Neural crest cell (in vitro differentiated cells): ENCODE data around the gene SHANK1. TPM values are rescaled to one million over a fixed set of nuclear protein-coding genes. Genes with fewer than 3 reads are reported as not detected.

Source experiments
- DNase-seq: peaks from one replicate; pipeline ENCODE4 v3.0.0; 2021; ENCODE audit warnings: low read depth, mixed read lengths, low spot score
- H3K27ac Mint-ChIP-seq: one replicate; pipeline ENCODE4 v1.8.0; 2021; ENCODE audit warnings: mild to moderate bottlenecking, mixed read lengths; ENCODE audit not compliant: unreplicated experiment
- H3K27me3 Mint-ChIP-seq: 2 replicates; pipeline ENCODE4 v1.8.0; 2021; ENCODE audit warnings: low read depth, mild to moderate bottlenecking, mixed read lengths
- H3K36me3 Mint-ChIP-seq: 2 replicates; pipeline ENCODE4 v1.8.0; 2021; ENCODE audit warnings: low read depth, mild to moderate bottlenecking, mixed read lengths
- H3K4me1 Mint-ChIP-seq: 2 replicates; pipeline ENCODE4 v1.8.0; 2021; ENCODE audit warnings: mixed read lengths
- H3K4me3 Mint-ChIP-seq: one replicate; pipeline ENCODE4 v1.8.0; 2021; ENCODE audit warnings: mild to moderate bottlenecking, mixed read lengths
- H3K9me3 Mint-ChIP-seq: 2 replicates; pipeline ENCODE4 v1.8.0; 2021; ENCODE audit warnings: mixed read lengths
- total RNA-seq: library from RNA; stranded (reverse); gene quantifications from 2 replicates; pipeline ENCODE4 v1.2.1, GENCODE V29; 2021
- TF ChIP-seq, protein P1 (sequence below): fragments of 200-600 bp; sonication (generic); conservative IDR thresholded peaks from 2 replicates; pipeline ENCODE4 v1.5.0; 2021; ENCODE audit warnings: antibody characterized with exemption, mild to moderate bottlenecking

Gene SHANK1
- total RNA-seq, 1 donor from 2014 or later: 6.8 TPM

DNA sequence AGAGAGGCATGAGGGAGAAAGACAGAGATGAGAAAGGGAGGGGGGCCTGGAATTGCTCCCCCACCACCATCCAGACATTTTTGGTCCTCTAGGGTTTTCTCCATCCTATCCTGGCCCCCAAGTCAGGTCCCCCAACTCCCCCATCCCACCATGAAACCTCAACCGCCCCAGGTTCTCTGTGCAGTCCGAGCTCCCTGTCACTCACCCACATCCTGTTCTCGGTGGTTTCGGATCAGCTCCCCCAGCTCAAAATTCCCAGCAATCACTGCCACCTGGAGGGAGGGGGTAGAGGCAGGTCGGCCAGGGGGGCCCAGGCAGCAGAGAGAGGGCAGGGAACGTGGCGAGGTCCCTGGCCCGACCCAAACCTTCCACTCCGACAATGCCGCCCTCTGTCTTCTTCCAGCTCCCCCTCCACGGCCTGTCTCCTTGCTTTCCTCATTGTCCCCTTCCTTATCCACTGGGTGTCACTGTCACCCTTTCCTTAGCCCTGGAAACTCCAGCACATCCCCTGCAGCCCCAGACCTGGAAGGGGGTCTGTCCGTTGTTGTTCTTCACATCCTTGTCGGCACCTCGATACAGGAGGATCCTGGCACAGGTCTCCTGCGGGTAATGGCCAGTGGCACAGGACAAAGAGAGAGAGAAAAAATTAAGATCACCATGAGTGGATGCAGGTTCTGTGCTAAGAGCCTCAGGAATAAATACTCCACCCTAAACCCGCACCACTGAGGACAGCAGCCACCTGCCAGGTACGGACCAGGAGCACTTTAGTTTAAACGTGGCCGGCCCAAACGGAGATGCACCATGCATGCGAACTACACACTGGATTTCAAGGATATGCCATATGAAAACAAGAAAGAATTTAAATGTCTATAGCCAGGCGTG is 15.4 kb downstream of the SHANK1 start:
- TF ChIP-seq, protein P1, sequence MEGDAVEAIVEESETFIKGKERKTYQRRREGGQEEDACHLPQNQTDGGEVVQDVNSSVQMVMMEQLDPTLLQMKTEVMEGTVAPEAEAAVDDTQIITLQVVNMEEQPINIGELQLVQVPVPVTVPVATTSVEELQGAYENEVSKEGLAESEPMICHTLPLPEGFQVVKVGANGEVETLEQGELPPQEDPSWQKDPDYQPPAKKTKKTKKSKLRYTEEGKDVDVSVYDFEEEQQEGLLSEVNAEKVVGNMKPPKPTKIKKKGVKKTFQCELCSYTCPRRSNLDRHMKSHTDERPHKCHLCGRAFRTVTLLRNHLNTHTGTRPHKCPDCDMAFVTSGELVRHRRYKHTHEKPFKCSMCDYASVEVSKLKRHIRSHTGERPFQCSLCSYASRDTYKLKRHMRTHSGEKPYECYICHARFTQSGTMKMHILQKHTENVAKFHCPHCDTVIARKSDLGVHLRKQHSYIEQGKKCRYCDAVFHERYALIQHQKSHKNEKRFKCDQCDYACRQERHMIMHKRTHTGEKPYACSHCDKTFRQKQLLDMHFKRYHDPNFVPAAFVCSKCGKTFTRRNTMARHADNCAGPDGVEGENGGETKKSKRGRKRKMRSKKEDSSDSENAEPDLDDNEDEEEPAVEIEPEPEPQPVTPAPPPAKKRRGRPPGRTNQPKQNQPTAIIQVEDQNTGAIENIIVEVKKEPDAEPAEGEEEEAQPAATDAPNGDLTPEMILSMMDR: peak; percentile 35
- Mint-ChIP-seq H3K27me3 (peaks cover 54% of the 10 kb centered on the region), H3K27ac (no peak overlapping the region), H3K4me1 (peaks cover 8% of the 10 kb centered on the region), H3K4me3 (peak overlapping the region; percentile 31), H3K9me3 (no peaks in the 10 kb centered on the region), H3K36me3 (no peaks in the 10 kb centered on the region)
- no peak for DNase-seq

DNA sequence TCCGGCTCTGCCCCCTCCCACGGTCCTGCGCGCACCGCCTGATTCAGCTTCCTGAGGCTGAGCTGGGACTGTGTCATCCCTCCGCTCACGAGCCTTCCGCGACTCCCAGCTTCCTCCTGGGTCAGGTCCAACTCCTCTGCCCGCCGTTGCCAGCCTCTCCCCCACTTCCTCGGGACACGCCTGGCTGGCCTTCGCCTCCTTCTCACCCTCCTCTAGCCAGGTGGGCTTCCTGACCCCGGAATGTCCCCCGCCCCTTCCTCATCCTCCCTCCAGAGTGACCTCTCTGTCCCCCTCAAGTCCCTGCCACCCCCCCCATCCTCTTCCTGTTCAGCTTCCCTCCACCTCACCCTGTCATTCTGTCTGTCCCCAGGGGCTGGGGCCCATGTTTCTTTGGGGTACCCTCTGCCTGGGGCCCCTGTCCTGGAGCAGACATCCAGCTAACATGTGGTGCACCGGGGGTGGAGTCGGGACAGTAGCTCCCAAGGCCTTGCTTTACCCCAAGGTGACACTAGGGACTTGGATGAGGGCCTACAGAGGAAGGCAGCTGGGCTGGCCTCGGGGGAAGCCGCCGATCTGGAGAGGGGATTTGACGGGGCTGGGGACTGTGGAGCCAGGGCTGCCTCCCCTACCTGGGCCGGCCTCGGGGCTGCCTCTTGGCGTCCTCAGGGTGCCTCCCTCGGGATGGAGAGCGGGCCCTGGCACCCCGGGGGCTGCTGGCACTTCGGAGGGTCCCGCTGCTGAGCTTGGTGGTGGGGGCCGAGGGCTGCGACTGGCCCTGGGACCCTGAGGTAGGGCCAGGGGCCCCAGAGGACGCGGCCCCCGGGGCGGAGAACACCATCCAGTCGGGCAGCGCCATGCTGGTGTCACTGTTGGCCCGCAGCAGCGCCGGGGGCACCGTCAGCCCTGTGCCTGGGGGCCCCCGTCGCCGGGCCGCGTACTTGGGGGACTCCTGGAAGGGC is 16.5 kb downstream of the SHANK1 start:
- Mint-ChIP-seq H3K9me3 (no peaks in the 10 kb centered on the region), H3K27ac (no peak overlapping the region), H3K4me1 (peaks cover 8% of the 10 kb centered on the region), H3K36me3 (no peaks in the 10 kb centered on the region), H3K4me3 (no peak overlapping the region), H3K27me3 (peaks cover 64% of the 10 kb centered on the region)
- DNase-seq: no peak
- TF ChIP-seq, protein P1: no peak

DNA sequence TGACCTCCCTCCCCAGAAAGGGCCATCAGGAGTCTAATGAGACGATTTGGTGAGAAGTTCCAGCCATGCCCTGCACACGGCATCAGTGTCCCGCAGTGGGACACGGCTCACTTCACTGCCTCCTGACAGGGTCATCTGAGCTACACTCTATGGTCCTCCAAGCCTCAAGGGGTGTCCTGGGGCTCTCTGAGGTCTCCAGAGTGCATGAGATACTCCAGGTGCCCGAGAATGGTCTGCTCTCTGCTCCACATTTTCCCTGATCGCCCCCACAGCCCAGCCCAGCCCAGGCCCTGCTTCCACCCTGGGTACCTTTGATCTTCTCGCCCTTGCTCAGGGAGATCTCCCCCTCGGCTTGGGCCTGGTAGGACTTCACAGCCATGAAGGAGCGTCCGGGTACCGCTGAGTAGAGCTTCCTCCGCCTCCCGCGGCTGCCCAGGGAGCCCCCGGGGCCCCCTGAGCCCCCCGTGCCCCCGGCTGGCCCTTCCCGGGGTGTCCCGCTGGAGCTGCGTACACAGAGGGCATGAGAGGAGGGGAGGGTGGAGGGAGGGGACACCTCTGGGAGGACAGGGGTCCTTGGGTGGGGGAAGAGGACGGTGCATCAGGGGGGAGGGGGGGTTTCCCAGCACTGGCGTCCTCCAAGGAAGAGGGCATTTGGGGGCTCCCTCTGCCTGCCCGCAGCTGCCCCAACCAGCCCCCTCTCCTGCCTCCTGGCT is 17.3 kb downstream of the SHANK1 start:
- peaks cover 70% of the 10 kb centered on the region for H3K27me3 Mint-ChIP-seq
- H3K36me3 Mint-ChIP-seq: no peaks in the 10 kb centered on the region
- no peaks in the 10 kb centered on the region for H3K9me3 Mint-ChIP-seq
- DNase-seq: no peak
- H3K27ac Mint-ChIP-seq: no peak overlapping the region
- TF ChIP-seq, protein P1: no peak
- no peak overlapping the region for H3K4me3 Mint-ChIP-seq
- peaks cover 8% of the 10 kb centered on the region for H3K4me1 Mint-ChIP-seq

DNA sequence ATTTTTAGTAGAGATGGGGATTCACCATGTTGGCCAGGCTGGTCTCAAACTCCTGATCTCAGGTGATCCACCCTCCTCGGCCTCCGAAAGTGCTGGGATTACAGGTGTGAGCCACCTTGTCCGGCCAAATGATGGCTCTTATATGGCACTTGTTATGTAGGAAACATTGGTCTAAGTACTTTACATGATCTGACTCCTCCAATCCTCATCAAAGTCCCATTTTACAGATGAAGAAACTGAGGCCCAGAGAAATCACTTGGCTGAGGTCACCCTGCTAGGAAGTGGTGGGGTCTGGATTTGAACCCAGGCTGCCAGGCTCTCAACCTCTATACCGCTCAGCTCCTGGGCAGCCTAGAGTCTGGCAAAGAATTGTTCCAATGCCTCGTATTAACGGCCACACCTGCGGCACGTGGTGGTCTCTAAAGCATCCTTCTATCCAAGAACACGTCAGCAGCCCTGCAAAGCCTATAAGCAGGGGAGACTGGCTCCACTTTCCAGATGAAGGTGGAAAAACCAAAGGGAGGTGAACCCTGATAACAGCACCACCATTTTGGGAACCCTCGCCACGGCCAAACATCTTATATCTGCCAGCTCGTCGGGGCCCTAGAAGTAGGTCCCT is 18.1 kb downstream of the SHANK1 start:
- Mint-ChIP-seq H3K4me1 (peaks cover 8% of the 10 kb centered on the region), H3K27ac (no peak overlapping the region), H3K27me3 (peaks cover 76% of the 10 kb centered on the region), H3K9me3 (no peaks in the 10 kb centered on the region), H3K4me3 (no peak overlapping the region), H3K36me3 (no peaks in the 10 kb centered on the region)
- TF ChIP-seq, protein P1: no peak
- DNase-seq: no peak
